GM19099 (cell line): ENCODE data around the gene SACS.

Experiments used
- POLR2A ChIP-seq: IDR thresholded peaks from 3 replicates; pipeline ENCODE4 v1.6.1; 2011; ENCODE audit warnings: low read depth; ENCODE audit not compliant: insufficient read length; ENCODE audit errors: extremely low read depth

Gene SACS

GRCh38 chr13:23392925-23393645 lies 40.4 kb downstream of the SACS start:
- no peak for TF ChIP-seq POLR2A

- no peak for TF ChIP-seq POLR2A
Measured at GRCh38 chr13:23392313-23392712, 41.2 kb downstream of the SACS start.

- TF ChIP-seq POLR2A = no peak
Measured at GRCh38 chr13:23391752-23392151, 41.8 kb downstream of the SACS start.

- TF ChIP-seq POLR2A = no peak
Measured at GRCh38 chr13:23386533-23386932, 47.0 kb downstream of the SACS start.

- TF ChIP-seq POLR2A = no peak
Measured at GRCh38 chr13:23385931-23386330, 47.6 kb downstream of the SACS start.

GRCh38 chr13:23384111-23384510 lies 49.4 kb downstream of the SACS start:
- no peak for TF ChIP-seq POLR2A

- TF ChIP-seq POLR2A = no peak
Measured at GRCh38 chr13:23383151-23383550, 50.4 kb downstream of the SACS start.

GRCh38 chr13:23381866-23382265 lies 51.6 kb downstream of the SACS start:
- TF ChIP-seq POLR2A = no peak

GRCh38 chr13:23380534-23380933 lies 53.0 kb downstream of the SACS start:
- no peak for TF ChIP-seq POLR2A

GRCh38 chr13:23377983-23378632 lies 55.4 kb downstream of the SACS start:
- TF ChIP-seq POLR2A = no peak

- no peak for TF ChIP-seq POLR2A
Measured at GRCh38 chr13:23377579-23377978, 55.9 kb downstream of the SACS start.

GRCh38 chr13:23375001-23375971 lies 58.2 kb downstream of the SACS start:
- TF ChIP-seq POLR2A = peak; percentile 77

- TF ChIP-seq POLR2A = no peak
Measured at GRCh38 chr13:23372264-23372906, 61.1 kb downstream of the SACS start.

- no peak for TF ChIP-seq POLR2A
Measured at GRCh38 chr13:23367907-23368306, 65.6 kb downstream of the SACS start.

GRCh38 chr13:23365652-23366051 lies 67.8 kb downstream of the SACS start:
- TF ChIP-seq POLR2A = no peak

GRCh38 chr13:23359882-23360281 lies 73.6 kb downstream of the SACS start:
- TF ChIP-seq POLR2A = no peak

- no peak for TF ChIP-seq POLR2A
Measured at GRCh38 chr13:23357349-23357748, 76.2 kb downstream of the SACS start.
